ENCODE data around the gene TMUB1.

TMUB1 gene, protein sequence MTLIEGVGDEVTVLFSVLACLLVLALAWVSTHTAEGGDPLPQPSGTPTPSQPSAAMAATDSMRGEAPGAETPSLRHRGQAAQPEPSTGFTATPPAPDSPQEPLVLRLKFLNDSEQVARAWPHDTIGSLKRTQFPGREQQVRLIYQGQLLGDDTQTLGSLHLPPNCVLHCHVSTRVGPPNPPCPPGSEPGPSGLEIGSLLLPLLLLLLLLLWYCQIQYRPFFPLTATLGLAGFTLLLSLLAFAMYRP

DNA sequence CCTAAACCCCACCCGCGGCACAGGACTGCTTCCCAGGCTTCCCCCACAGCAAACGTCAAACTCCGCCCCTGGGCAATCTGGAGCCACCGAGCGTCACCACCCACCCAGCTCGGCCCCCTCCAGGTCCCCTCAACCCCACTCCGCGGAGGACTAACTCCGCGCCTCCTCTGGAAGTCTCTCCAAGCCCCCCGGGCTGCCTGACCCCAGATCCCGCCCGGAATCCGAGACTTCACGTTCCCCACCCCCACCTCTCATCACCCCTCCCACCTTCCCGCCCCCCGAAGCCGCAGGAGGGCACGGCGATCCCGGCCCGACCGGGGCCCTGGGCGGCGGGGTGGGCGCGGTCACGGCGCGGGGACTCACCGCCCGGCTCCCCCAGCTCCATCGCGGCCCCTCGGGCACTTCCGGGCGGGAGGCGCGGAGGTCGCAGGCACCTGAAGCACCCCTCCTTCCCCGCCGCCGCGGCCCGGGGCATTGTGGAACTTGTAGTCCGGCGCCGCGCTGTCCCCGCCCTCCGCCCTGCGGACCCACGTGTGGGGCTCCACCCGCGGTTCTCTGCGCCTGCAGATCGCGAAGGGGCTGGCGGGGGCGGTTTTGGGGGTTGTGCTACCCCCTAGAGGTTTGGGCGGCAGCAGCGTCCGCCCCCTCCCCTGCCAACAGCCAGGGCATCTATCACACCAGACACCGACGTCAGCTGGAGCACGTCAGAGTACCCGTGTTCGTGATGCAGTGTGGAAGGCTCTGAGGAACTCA, at the start of gene TMUB1:
Gene TMUB1 (minus strand): TSS at position 423 of the 753 bp plus-strand sequence. CDS start 930 bp downstream, outside the sequence.
- peak; percentile 52 for DNase-seq (ENCODE audit: low spot score)

DNA sequence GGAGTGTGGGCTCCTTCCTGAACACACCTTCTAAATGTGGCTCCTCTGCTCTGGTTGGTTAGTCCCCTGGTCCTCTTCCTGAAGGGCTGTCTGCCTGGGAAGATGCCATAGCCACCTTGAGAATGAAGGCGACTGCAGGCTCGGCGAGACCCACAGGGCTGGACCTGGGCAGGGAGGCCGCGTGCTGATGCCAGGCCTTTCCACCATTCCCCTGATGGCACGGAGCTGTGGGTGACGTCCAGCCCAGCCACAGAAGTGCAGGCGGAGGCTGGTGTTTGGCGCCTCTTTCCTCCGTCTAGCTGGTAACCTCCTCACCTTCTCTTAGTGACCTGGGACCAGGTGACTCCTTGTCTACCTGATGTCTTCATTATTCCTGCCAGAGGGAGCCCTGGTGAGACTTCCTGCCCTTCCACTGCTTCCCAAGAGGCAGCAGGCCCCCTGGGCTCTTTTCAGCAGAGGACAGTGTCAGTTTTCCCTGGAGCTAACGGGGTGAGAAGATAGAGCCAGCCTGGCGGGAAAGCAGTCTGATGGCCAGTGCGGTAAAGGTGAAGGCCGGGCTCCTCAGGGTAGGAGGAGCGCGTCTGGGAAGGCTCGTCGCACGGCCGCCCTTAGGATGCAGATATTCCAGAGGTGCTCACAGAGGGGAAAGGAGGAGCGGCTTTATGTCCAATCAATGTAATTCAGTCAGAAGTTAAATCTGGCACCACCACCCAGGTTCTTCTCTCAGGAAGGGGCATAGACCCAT, 49.3 kb upstream of the TMUB1 start:
- no peak for DNase-seq (ENCODE audit: low spot score)

DNA sequence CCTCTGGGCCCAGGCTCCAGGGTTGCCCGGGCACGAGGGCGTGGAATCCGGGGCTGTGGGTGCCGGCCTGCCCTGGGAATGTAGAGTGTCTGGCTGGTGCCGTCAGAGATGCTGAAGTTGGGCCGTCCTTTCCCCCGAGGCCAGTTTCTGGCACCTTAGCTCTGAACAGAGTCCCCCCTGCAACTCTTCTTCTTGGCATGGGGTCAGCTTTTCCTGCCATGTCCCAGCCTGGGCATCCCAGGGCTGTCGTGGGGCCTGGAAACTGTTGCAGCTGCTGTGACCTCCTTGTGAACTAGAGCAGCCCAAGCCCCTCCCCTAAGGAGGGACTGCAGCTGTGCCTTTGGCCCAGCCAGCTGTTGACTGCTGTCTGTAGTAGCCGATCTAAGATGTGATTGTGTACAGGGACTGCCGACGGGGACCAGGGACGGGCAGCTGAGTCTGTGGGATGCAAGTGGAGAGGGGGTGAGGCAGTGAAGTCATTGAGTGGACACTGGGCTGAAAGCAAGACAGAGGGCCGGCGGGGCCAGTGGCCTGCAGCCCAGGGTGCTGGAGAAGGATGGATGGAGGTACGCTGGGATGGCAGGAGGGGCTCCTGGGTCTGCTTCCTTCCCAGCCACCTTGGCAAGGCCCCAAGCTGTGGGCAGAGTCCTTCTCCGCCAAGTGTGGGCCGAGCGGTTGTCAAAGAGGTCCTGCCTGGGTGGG, 48.5 kb upstream of the TMUB1 start:
- no peak for DNase-seq (ENCODE audit: low spot score)

DNA sequence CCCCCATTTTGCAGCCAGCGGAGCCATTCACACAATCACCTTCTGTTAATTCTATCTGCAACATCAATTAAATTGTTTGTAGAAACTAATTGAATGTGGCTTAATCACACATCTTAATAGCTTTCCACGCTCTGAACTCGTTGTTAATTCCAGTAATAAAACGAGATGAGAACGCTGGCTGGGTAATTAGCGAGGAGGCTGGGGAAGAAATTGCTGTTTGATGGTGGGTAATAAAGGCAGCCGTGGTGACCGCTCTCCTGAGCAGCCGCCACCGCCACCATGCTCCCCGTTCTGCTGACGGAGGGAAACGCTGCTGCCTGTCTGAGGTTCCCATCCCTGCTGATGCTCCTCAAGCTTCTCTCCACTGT, 47.9 kb upstream of the TMUB1 start:
- no peak for DNase-seq (ENCODE audit: low spot score)

DNA sequence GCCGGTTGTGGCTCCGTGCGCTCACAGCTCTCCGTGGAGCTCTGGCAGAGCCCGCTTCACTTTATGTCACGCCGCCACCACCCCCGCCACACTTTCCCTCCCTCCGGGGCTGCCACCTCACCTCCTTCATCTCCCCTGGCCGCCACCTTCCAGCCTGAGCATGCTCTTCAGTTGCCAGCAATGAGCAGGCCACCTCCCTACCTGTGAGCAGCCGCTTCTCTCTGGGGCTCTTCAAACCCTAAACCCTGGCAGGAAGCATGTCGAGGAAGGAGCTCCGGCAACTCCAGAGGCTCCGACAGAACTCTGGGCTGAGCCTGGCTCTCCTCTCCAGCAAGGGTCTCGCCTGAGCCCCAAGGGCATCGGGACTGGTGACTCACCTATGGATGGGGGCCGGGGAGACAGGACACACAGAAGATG, 47.5 kb upstream of the TMUB1 start:
- no peak for DNase-seq (ENCODE audit: low spot score)

DNA sequence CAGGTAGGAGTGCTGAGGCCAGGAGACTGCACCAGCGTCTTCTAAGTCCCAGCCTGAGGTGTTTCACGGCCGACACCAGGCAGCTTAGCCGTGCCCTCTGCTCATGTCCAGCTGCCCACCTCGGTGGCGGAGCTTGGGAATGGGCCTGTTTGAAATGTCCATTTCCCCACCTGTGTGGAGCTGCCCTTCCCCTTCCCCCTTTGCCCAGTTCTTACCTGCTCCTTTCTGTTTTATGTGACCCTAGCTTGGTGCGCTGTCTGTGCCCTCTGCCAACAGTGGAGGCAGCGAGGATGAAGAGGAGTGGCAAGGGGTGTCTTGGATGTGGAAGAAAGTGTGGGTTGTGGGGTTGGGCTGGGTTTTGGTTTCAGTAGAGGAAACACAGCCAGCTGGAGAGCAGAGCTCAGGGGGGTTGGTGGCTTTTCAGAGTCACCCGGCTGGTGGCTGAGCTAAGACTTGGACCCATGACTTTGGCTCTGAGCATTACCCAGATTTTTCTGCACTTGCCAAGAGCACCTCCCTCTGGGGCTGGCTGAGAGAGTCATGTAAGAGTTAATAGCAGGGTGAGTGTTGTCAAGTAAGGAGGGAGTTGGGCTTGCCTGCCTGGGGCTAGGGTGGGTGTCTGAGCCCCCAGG, 46.8 kb upstream of the TMUB1 start:
- DNase-seq (ENCODE audit: low spot score), result no peak

DNA sequence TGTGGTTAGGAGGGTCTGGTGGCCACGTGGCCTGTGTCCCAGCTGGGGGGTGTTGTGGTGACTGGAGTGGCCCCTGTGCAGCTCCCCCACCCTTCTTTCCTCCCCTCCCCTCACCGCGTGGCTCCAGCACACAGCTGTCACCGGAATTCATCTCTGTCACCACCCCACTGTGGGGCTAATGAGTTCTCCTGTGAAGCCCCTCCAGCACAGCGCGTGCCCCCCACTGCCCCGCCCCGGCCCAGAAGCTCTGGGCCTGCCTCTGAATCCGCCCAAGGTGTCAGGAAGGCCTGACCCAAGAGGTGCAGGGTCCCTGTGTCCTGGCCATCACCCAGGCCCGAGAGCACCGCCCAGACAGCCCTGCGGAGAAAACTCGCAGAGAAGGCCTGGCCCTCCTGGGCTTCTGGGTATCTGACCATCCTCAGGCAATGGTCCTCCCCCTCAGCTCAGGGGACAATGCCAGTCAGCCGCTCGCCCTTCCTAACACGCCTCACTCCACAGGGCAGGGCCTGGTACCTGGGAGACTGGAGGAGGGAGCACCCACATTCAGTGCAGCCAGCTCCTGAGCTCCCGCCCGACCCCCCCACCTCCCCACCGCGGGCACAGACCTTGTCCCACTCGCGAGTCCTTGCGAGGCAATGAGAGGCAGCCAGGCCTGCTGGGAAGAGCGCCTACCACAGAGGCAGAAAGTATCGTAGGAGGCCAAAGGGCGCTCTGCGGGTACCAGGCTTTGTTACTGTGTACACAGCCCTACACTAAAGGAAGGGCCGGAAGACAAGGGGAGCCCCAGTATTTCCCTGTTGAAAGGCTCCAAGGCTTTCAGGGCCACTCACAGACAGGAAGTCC, 46.0 kb upstream of the TMUB1 start:
- DNase-seq (ENCODE audit: low spot score), result no peak

DNA sequence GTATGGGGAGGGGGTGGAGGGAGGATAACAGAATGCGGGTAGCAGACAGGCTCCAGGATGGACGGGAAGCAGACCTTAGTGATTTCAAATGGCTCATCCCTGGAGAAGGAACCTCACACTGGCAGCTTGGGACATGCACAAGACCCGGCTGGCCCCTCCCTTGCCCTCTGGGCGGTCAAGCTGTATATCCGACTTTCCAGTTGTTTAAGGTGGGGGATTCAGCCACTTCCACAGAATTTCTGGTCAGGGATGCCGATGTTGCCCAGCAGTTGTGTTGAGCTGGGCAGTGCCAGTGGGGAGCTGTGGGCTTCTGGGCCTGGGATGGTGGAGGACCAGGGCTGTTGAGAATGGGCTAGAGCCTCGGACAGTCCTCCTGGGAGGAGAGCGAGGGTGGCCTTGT, 45.4 kb upstream of the TMUB1 start:
- no peak for DNase-seq (ENCODE audit: low spot score)

DNA sequence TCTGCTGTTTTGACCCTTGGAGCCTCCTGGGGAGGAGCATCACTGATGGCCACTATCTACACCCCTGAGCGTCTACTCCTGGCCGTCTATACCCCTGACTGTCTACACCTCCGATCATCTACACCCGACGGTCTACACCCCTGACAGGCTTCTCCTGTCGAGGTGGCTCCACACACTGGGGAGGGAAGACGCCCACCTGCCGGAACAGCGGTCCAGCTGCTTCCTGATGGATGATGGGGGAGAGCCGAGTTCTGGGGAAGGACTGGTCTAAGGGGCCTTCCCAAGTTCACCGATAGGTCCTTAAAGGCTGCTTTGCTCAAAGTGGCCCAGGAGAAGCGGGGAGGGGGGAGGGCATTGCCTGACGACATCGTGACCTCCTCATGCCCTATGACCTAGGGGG, 44.9 kb upstream of the TMUB1 start:
- DNase-seq (ENCODE audit: low spot score), result no peak

DNA sequence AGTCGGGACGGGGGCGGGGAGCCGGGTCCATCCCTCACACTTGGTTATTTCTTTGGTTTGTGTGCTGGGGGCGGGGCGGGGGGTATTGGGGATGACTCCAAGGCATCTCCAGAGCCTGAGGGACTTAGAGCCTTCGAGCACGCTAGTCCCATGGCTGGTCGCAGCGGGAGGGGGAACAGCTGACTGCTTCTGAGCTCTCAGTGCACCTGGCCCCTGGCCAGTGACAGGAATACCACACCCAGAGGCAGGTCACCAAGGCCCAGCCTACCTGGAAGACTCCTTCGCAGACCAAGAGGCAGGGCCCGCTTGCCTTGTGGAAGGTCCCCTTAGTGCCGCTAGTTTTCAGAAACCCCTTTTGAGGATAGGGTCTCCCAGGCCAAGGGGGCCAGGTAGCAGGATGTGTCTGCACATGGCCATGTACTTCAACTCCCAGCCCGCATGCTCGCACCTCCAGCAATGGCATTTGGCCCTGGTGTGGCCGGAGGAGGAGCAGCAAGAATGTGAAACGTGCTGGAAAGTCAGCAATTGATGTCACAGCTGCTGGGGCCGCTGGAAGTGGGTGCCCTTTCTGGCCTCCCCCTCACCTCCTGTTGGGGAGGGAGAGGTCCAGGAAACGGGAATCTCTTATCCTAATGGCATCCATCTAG, 43.3 kb upstream of the TMUB1 start:
- peak; percentile 77 for DNase-seq (ENCODE audit: low spot score)

DNA sequence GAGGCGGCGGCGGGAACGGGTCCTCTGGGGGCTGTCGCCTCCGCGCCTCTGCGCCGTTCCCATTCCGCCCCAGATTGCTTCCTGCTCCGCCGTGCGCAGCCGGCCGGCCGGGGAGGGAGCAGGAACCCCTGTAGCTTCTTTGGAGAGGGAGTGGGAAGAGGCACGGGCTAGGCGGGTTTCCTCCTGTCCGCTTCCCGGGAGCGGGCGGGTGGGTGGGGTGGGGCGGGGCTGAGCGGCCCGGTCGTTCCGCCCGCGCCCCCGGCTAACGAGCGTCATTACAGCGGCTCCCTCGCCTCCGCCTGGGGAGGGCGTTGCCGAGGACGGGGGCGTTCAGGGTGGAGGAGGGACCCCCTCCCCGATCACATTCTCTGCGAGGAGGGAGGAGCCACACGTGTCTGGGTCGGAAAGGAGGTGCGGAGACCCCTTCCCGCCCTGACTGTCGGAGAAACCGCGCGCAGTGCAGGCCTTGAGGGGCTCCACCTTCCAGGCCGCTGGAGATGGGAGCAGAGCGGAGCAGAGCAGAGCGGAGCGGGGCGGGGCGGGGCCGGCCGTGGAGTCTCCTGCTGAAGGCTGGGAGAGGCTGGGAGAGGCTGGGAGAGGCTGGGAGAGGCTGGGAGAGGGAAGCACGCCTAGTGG, 42.7 kb upstream of the TMUB1 start:
- DNase-seq (ENCODE audit: low spot score), result peak; percentile 88

DNA sequence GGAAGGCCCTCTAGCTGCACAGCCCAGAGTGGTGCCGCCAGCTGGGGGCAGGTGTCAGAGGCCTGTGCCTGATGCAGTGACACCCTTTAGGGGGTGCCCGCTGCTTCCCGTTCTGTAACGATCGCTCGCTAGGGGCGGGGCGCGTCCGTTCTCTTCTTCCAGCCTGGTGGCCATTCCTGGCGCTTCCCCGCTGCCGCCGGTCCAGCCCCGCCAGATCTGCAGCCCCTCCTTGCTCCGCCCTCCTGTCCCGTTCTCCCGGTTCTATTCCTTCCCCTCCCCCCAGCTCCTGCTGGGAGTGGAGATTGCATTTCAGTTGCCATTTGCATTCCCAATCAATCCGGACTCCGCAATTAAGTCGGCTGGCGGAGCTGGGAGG, 42.2 kb upstream of the TMUB1 start:
- peak; percentile 88 for DNase-seq (ENCODE audit: low spot score)

DNA sequence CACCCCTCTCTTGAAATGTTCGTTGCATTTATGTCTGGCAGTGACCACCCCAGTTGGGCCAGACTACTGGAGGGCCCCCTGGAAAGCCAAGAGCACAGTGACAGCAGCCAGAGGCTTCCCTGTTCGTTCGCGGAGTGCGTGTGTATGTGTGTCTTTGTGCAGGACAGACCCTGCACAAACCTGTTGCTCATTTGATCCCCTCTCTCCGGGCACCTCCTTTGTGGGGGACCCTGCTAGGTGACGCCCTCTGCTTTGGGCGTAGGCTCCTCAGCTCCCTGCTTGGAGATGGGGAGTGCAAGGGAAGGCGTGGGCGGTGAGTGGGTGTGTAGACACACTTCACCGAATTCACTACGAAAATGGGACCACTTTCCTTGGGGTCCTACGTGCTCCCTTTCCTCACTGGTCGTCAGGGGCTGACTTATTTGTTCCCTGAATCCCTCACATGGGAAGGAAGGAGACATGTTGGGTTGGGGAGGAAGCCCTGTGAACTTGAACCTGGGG, 41.7 kb upstream of the TMUB1 start:
- no peak for DNase-seq (ENCODE audit: low spot score)

DNA sequence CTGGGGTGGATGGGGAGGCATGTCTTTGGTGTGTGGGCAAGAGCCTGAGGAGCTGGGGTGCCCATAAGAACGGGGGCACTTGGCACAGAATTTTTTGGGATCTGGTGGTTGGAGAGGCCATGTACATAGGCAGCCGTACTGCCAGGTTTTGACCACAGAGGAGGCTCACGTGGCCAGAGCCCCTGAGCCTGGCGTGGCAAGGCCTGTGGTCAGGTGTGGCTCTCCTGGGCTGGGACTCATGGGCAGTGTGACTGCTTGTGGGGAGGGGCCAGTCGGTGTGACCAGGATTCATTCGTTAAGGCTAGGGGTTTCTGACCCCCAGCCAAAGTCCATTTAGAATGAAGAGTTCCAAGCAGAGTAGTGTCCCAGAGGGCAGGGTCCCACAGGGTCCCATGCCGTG, 41.2 kb upstream of the TMUB1 start:
- DNase-seq (ENCODE audit: low spot score), result no peak

DNA sequence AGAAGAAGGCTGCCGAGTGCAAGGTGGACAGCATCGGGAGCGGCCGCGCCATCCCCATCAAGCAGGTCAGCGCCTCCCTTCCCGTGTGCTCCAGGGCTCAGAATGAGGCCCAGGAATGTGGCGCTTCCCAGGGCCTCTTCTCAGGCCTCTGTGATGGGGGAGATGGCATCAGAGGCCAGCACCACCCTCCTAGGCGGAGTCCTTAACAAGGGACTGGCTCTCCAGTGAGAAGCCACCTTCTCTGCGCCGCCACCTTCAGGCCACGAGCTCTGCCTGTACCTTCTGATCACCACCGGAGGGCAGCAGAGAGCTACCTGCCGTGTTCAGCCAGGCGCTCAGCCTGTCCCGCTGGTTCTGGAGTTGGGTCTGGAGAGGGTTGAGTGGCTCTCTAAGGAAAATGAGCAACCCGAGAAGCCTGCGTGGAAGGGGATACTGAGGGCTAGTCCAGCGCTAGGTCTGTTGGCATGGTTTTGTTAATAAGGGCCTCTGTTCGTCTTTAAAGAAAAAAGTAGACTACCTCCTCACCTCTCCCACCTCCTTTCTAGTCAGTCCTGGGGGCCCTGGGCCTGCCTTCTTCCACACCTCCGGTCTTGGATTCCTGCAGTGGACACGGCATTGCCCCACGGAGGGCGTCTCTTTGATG, 40.6 kb upstream of the TMUB1 start:
- peak; percentile 91 for DNase-seq (ENCODE audit: low spot score)

DNA sequence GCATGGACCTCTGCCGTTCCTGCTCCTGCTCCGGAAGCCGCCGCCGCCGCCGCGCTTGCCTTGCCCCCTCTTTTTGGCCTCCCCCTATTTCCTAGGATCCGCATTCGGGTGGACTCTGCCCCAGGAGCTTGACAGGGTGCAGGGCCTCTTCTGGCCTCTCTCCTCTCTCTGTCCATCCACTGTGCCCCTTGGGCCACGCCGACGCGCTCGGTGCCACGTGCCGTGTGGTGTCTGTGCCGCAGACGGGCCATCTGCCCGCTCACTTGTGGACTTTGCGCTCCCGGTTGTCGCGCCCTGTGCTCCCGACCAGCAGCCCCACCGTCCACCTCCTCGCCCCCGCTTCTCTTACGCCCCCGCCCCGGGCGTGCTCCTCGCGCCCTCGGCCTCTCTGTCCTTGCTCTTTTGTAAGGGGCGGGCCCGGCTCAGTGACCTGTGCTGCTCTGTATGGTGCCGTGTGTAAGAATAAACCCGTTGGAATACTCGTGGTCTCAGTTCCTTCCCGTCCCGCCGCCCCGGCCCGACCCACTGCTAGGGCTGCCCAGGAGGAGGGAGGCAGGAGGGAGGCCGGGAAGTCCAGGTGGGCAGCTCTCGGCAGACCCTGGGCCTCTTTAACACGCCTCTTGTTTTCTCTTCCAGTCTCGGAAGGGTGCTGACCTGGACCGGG, 40.0 kb upstream of the TMUB1 start:
- DNase-seq (ENCODE audit: low spot score), result no peak

DNA sequence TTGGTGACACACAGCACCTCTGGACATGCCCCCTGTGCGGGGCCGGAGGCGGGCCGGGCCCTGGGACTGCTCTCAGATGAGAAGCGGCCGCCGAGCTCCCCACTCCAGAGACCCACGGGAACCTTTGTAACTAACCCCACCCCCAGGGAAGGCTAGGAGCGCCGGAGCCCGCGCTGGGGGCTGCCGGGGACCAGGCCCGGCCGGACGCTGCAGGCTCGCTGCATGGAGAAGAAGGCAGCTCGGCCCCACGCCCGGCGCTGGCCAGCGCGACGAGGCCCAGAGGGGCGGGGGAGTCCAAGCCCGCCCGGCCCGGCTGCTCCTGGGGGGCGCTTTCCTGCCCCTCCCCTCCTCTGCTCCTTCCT, 39.5 kb upstream of the TMUB1 start:
- DNase-seq (ENCODE audit: low spot score), result no peak

DNA sequence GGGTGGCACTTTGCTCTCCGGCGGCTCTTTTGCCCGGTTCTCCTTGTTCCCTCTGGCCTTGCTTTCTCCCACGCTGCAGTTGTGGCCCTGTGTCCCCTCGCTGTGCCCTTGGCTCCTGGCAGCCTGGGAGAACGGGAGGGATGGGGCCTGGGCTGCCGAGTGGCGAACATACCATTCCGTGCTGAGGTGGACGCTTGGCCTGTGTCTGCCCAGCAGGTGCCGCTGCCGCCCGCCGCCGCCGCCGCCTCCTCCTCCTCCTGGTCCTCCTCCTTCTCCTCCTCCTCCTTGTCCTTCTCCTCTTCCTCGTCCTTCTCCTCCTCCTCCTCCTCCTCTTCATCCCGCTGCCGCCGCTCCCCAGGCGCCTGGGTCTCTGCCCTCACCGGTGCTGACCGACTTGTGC, 39.0 kb upstream of the TMUB1 start:
- DNase-seq (ENCODE audit: low spot score), result peak; percentile 47

All from iPS-NIHi11 (cell line).